HEK293 (cell line): Measurements from ENCODE around the gene SCAANT1.
A peak's percentile ranks its signal among the peaks of the same experiment; 100 is the strongest.

Source experiments
- KLF10 ChIP-seq: fragments of 450-650 bp; IDR thresholded peaks from 2 replicates; pipeline ENCODE4 v1.5.1; 2018; ENCODE audit warnings: missing biosample characterization, mild to moderate bottlenecking, missing genetic modification characterization
- KLF7 ChIP-seq: fragments of 450-650 bp; formaldehyde crosslinking; IDR thresholded peaks from 2 replicates; pipeline ENCODE4 v1.5.1; 2016; ENCODE audit warnings: missing biosample characterization, missing genetic modification characterization, borderline replicate concordance
- KLF9 ChIP-seq: fragments of 450-650 bp; formaldehyde crosslinking; IDR thresholded peaks from 2 replicates; pipeline ENCODE4 v1.5.1; 2016; ENCODE audit warnings: missing biosample characterization, missing genetic modification characterization, low read depth
- SCRT2 ChIP-seq: fragments of 450-650 bp; formaldehyde crosslinking; IDR thresholded peaks from 2 replicates; pipeline ENCODE4 v1.5.1; 2016; ENCODE audit warnings: missing biosample characterization, missing genetic modification characterization
- SP2 ChIP-seq: fragments of 450-650 bp; formaldehyde crosslinking; IDR thresholded peaks from 2 replicates; pipeline ENCODE4 v1.5.1; 2016; ENCODE audit warnings: missing biosample characterization, missing genetic modification characterization
- WT1 ChIP-seq: fragments of 450-650 bp; formaldehyde crosslinking; IDR thresholded peaks from 2 replicates; pipeline ENCODE4 v1.5.1; 2016; ENCODE audit warnings: missing biosample characterization, missing genetic modification characterization
- ZBTB20 ChIP-seq: fragments of 450-650 bp; formaldehyde crosslinking; IDR thresholded peaks from 2 replicates; pipeline ENCODE4 v1.5.1; 2016; ENCODE audit warnings: missing biosample characterization, missing genetic modification characterization
- ZNF114 ChIP-seq: fragments of 450-650 bp; formaldehyde crosslinking; IDR thresholded peaks from 2 replicates; pipeline ENCODE4 v1.5.0; 2017; ENCODE audit warnings: missing biosample characterization, missing genetic modification characterization
- ZNF174 ChIP-seq: fragments of 450-650 bp; formaldehyde crosslinking; IDR thresholded peaks from 2 replicates; pipeline ENCODE4 v1.5.0; 2017; ENCODE audit warnings: missing biosample characterization, mild to moderate bottlenecking, missing genetic modification characterization
- ZNF211 ChIP-seq: fragments of 450-650 bp; formaldehyde crosslinking; IDR thresholded peaks from 2 replicates; pipeline ENCODE4 v1.5.1; 2016; ENCODE audit warnings: low read depth, missing biosample characterization, missing genetic modification characterization
- ZNF274 ChIP-seq, 2 experiments: fragments of 200-500 bp in 1 of 2; fragments of 450-650 bp in 1 of 2; sonication (Bioruptor generic) in 1 of 2; formaldehyde crosslinking in 1 of 2; IDR thresholded peaks; 2 replicates each; pipeline versions ENCODE4 v1.5.1 to v1.6.1; 2014 to 2016; ENCODE audit warnings: borderline replicate concordance in 1 of 2, inconsistent platforms in 1 of 2, low read length in 1 of 2, missing biosample characterization in 1 of 2, missing genetic modification characterization in 1 of 2
- ZNF335 ChIP-seq: fragments of 450-650 bp; formaldehyde crosslinking; conservative IDR thresholded peaks from 2 replicates; pipeline ENCODE4 v1.5.1; 2016; ENCODE audit warnings: missing biosample characterization, missing genetic modification characterization
- ZNF341 ChIP-seq: fragments of 450-650 bp; formaldehyde crosslinking; IDR thresholded peaks from 2 replicates; pipeline ENCODE4; 2016; ENCODE audit warnings: low read depth, missing biosample characterization, missing genetic modification characterization
- ZNF404 ChIP-seq: fragments of 450-650 bp; formaldehyde crosslinking; IDR thresholded peaks from 2 replicates; pipeline ENCODE4 v1.5.1; 2017; ENCODE audit warnings: missing biosample characterization, missing genetic modification characterization
- ZNF558 ChIP-seq: fragments of 450-650 bp; formaldehyde crosslinking; IDR thresholded peaks from 2 replicates; pipeline ENCODE4 v1.5.1; 2016; ENCODE audit warnings: missing biosample characterization, missing genetic modification characterization
- ZNF600 ChIP-seq: fragments of 450-650 bp; formaldehyde crosslinking; IDR thresholded peaks from 2 replicates; pipeline ENCODE4 v1.5.1; 2016; ENCODE audit warnings: missing biosample characterization, missing genetic modification characterization
- ZNF704 ChIP-seq: fragments of 450-650 bp; formaldehyde crosslinking; IDR thresholded peaks from 2 replicates; pipeline ENCODE4 v1.5.1; 2016; ENCODE audit warnings: missing biosample characterization, missing genetic modification characterization
- ZNF785 ChIP-seq: fragments of 450-650 bp; formaldehyde crosslinking; IDR thresholded peaks from 2 replicates; pipeline ENCODE4 v1.5.1; 2016; ENCODE audit warnings: missing biosample characterization, missing genetic modification characterization
- ZNF792 ChIP-seq: fragments of 450-650 bp; formaldehyde crosslinking; IDR thresholded peaks from 2 replicates; pipeline ENCODE4 v1.5.1; 2016; ENCODE audit warnings: missing biosample characterization, missing genetic modification characterization
- ZSCAN30 ChIP-seq: fragments of 450-650 bp; IDR thresholded peaks from 2 replicates; pipeline ENCODE4 v1.5.1; 2018; ENCODE audit warnings: missing biosample characterization, mild to moderate bottlenecking, missing genetic modification characterization, moderate library complexity
- TF ChIP-seq, protein P1 (sequence below): fragments of 450-650 bp; formaldehyde crosslinking; IDR thresholded peaks from 2 replicates; pipeline ENCODE4 v1.5.1; 2017; ENCODE audit warnings: missing biosample characterization, missing genetic modification characterization
- TF ChIP-seq, protein P2 (sequence below): fragments of 450-650 bp; formaldehyde crosslinking; conservative IDR thresholded peaks from 2 replicates; pipeline ENCODE4 v1.5.1; 2016; ENCODE audit warnings: low read depth, missing biosample characterization, missing genetic modification characterization
- TF ChIP-seq, protein P3 (sequence below): fragments of 450-650 bp; formaldehyde crosslinking; IDR thresholded peaks from 2 replicates; pipeline ENCODE4 v1.5.1; 2016; ENCODE audit warnings: missing biosample characterization, missing genetic modification characterization
- TF ChIP-seq, protein P4 (sequence below): fragments of 450-650 bp; formaldehyde crosslinking; IDR thresholded peaks from 2 replicates; pipeline ENCODE4 v1.5.1; 2016; ENCODE audit warnings: missing biosample characterization, missing genetic modification characterization

SCAANT1 gene

GRCh38 chr3:63911873-63912767 is at the start of gene SCAANT1 (continued):
- TF ChIP-seq, protein P1, sequence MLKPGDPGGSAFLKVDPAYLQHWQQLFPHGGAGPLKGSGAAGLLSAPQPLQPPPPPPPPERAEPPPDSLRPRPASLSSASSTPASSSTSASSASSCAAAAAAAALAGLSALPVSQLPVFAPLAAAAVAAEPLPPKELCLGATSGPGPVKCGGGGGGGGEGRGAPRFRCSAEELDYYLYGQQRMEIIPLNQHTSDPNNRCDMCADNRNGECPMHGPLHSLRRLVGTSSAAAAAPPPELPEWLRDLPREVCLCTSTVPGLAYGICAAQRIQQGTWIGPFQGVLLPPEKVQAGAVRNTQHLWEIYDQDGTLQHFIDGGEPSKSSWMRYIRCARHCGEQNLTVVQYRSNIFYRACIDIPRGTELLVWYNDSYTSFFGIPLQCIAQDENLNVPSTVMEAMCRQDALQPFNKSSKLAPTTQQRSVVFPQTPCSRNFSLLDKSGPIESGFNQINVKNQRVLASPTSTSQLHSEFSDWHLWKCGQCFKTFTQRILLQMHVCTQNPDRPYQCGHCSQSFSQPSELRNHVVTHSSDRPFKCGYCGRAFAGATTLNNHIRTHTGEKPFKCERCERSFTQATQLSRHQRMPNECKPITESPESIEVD (tag by site-specific recombination): no peak
- TF ChIP-seq ZNF174 (tag by site-specific recombination) (no peak), SCRT2 (tag by site-specific recombination) (no peak), ZSCAN30 (tag by site-specific recombination) (peak; percentile 97), ZBTB20 (peak; percentile 83), KLF9 (peak; percentile 52; the same call in 1 of the 2 replicates), ZNF211 (tag by site-specific recombination) (no peak), ZNF114 (tag by site-specific recombination) (no peak), SP2 (peak; percentile 72), ZNF785 (tag by site-specific recombination) (no peak), ZNF335 (tag by site-specific recombination) (peak; percentile 68), ZNF792 (tag by site-specific recombination) (no peak), KLF10 (tag by site-specific recombination) (peak; percentile 72), WT1 (tag by site-specific recombination) (peak; percentile 41; the same call in 1 of the 2 replicates), ZNF341 (peak; percentile 29; the same call in 1 of the 2 replicates), ZNF274 (IDR thresholded peaks at IDR 0.05; ENCODE audit: low read length) (no peak), ZNF274 (tag by site-specific recombination; IDR thresholded peaks at IDR 0.05; ENCODE audit: borderline replicate concordance) (no peak), ZNF704 (tag by site-specific recombination) (peak; percentile 92), ZNF600 (tag by site-specific recombination) (0 out of 2 replicates have a peak, but pooled peaks have one; percentile 43), ZNF404 (no peak), ZNF558 (tag by site-specific recombination) (no peak), KLF7 (no peak)
- TF ChIP-seq, protein P2, sequence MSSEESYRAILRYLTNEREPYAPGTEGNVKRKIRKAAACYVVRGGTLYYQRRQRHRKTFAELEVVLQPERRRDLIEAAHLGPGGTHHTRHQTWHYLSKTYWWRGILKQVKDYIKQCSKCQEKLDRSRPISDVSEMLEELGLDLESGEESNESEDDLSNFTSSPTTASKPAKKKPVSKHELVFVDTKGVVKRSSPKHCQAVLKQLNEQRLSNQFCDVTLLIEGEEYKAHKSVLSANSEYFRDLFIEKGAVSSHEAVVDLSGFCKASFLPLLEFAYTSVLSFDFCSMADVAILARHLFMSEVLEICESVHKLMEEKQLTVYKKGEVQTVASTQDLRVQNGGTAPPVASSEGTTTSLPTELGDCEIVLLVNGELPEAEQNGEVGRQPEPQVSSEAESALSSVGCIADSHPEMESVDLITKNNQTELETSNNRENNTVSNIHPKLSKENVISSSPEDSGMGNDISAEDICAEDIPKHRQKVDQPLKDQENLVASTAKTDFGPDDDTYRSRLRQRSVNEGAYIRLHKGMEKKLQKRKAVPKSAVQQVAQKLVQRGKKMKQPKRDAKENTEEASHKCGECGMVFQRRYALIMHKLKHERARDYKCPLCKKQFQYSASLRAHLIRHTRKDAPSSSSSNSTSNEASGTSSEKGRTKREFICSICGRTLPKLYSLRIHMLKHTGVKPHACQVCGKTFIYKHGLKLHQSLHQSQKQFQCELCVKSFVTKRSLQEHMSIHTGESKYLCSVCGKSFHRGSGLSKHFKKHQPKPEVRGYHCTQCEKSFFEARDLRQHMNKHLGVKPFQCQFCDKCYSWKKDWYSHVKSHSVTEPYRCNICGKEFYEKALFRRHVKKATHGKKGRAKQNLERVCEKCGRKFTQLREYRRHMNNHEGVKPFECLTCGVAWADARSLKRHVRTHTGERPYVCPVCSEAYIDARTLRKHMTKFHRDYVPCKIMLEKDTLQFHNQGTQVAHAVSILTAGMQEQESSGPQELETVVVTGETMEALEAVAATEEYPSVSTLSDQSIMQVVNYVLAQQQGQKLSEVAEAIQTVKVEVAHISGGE (tag by site-specific recombination): peak; percentile 86
- TF ChIP-seq, protein P3, sequence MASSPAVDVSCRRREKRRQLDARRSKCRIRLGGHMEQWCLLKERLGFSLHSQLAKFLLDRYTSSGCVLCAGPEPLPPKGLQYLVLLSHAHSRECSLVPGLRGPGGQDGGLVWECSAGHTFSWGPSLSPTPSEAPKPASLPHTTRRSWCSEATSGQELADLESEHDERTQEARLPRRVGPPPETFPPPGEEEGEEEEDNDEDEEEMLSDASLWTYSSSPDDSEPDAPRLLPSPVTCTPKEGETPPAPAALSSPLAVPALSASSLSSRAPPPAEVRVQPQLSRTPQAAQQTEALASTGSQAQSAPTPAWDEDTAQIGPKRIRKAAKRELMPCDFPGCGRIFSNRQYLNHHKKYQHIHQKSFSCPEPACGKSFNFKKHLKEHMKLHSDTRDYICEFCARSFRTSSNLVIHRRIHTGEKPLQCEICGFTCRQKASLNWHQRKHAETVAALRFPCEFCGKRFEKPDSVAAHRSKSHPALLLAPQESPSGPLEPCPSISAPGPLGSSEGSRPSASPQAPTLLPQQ (tag by site-specific recombination): no peak
- TF ChIP-seq, protein P4, sequence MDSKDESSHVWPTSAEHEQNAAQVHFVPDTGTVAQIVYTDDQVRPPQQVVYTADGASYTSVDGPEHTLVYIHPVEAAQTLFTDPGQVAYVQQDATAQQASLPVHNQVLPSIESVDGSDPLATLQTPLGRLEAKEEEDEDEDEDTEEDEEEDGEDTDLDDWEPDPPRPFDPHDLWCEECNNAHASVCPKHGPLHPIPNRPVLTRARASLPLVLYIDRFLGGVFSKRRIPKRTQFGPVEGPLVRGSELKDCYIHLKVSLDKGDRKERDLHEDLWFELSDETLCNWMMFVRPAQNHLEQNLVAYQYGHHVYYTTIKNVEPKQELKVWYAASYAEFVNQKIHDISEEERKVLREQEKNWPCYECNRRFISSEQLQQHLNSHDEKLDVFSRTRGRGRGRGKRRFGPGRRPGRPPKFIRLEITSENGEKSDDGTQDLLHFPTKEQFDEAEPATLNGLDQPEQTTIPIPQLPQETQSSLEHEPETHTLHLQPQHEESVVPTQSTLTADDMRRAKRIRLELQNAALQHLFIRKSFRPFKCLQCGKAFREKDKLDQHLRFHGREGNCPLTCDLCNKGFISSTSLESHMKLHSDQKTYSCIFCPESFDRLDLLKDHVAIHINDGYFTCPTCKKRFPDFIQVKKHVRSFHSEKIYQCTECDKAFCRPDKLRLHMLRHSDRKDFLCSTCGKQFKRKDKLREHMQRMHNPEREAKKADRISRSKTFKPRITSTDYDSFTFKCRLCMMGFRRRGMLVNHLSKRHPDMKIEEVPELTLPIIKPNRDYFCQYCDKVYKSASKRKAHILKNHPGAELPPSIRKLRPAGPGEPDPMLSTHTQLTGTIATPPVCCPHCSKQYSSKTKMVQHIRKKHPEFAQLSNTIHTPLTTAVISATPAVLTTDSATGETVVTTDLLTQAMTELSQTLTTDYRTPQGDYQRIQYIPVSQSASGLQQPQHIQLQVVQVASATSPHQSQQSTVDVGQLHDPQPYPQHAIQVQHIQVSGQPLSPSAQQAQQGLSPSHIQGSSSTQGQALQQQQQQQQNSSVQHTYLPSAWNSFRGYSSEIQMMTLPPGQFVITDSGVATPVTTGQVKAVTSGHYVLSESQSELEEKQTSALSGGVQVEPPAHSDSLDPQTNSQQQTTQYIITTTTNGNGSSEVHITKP (tag by site-specific recombination): peak; percentile 5; the same call in 1 of the 2 replicates
